PFSK-1 (cell line): ENCODE data around the gene CAPNS1.

Source experiments
- REST ChIP-seq, 2 experiments: IDR thresholded peaks; 2 replicates each; pipeline versions ENCODE4 v1.6.1 to v1.8.0; 2011 to 2012; ENCODE audit warnings: low read depth in 2 of 2, low read length in 2 of 2, control low read depth in 1 of 2, inconsistent platforms in 1 of 2, mild to moderate bottlenecking in 1 of 2, moderate library complexity in 1 of 2; ENCODE audit not compliant: insufficient read depth in 1 of 2
- SIN3A ChIP-seq: IDR thresholded peaks from 2 replicates; pipeline ENCODE4 v1.6.1; 2012; ENCODE audit warnings: mild to moderate bottlenecking, low read length, moderate library complexity, borderline replicate concordance; ENCODE audit not compliant: insufficient read depth
- TAF1 ChIP-seq: IDR thresholded peaks from 2 replicates; pipeline ENCODE4 v1.6.1; 2012; ENCODE audit warnings: low read length, control low read depth, borderline replicate concordance; ENCODE audit not compliant: insufficient read depth

GRCh38 chr19:36142046-36142445 lies 2.2 kb downstream of the CAPNS1 start:
- no peak for TF ChIP-seq SIN3A
- no peak for TF ChIP-seq REST (IDR thresholded peaks at IDR 0.05; ENCODE audit: insufficient read depth in 1 of 2, low read depth in 2 of 2, low read length in 2 of 2)
- no peak for TF ChIP-seq TAF1
